HG03064 (cell line): ENCODE data around the gene SCAMP2.
"Not testable (repeated sequence)": the region's sequence is repeated elsewhere in the genome, so short reads cannot be mapped to it uniquely, and the experiment has no call there.

Experiments used
- ATAC-seq: cut with Tn5 transposase; IDR thresholded peaks from one replicate; pipeline ENCODE4 v1.9.1; 2021; ENCODE audit warnings: low read depth; ENCODE audit not compliant: unreplicated experiment

Gene SCAMP2

GRCh38 chr15:74873036-74873755 lies at the start of gene SCAMP2:
SCAMP2 (minus strand) TSS chr15:74873365; CDS start chr15:74873255, 110 bp downstream.
- ATAC-seq, result peak; percentile 58

- no peak for ATAC-seq
Measured at GRCh38 chr15:74920456-74920855, 47.3 kb upstream of the SCAMP2 start.

GRCh38 chr15:74917676-74918075 lies 44.5 kb upstream of the SCAMP2 start:
- no peak for ATAC-seq

- ATAC-seq, result not testable (repeated sequence)
Measured at GRCh38 chr15:74913799-74914198, 40.6 kb upstream of the SCAMP2 start.

- ATAC-seq, result no peak
Measured at GRCh38 chr15:74913041-74913440, 39.9 kb upstream of the SCAMP2 start.

- no peak for ATAC-seq
Measured at GRCh38 chr15:74908635-74909034, 35.5 kb upstream of the SCAMP2 start.

- ATAC-seq, result no peak
Measured at GRCh38 chr15:74907163-74907870, 34.2 kb upstream of the SCAMP2 start.

GRCh38 chr15:74906450-74907162 lies 33.4 kb upstream of the SCAMP2 start, which contains the start of gene FAM219B:
FAM219B (minus strand) TSS chr15:74906851; CDS start chr15:74906800, 51 bp downstream.
- peak; percentile 65 for ATAC-seq

- ATAC-seq, result peak; percentile 28
Measured at GRCh38 chr15:74906067-74906449, 32.9 kb upstream of the SCAMP2 start.

GRCh38 chr15:74904190-74904805 lies 31.1 kb upstream of the SCAMP2 start:
- ATAC-seq, result no peak

- ATAC-seq, result no peak
Measured at GRCh38 chr15:74903676-74904075, 30.5 kb upstream of the SCAMP2 start.

- no peak for ATAC-seq
Measured at GRCh38 chr15:74902295-74903075, 29.3 kb upstream of the SCAMP2 start.

GRCh38 chr15:74901612-74902063 lies 28.5 kb upstream of the SCAMP2 start:
- ATAC-seq, result no peak

- ATAC-seq, result no peak
Measured at GRCh38 chr15:74897300-74897701, 24.1 kb upstream of the SCAMP2 start.

- no peak for ATAC-seq
Measured at GRCh38 chr15:74896316-74896715, 23.2 kb upstream of the SCAMP2 start.

GRCh38 chr15:74895830-74896229 lies 22.7 kb upstream of the SCAMP2 start:
- ATAC-seq, result no peak

- not testable (repeated sequence) for ATAC-seq
Measured at GRCh38 chr15:74894383-74894782, 21.2 kb upstream of the SCAMP2 start.

- no peak for ATAC-seq
Measured at GRCh38 chr15:74893627-74894026, 20.5 kb upstream of the SCAMP2 start.

GRCh38 chr15:74892931-74893330 lies 19.8 kb upstream of the SCAMP2 start:
- no peak for ATAC-seq

GRCh38 chr15:74892313-74892712 lies 19.1 kb upstream of the SCAMP2 start:
- ATAC-seq, result no peak
